Measurements from ENCODE around the gene SERPINF2.
"Not testable (repeated sequence)": the region's sequence is repeated elsewhere in the genome, so short reads cannot be mapped to it uniquely, and the experiment has no call there.

SERPINF2 gene

DNA sequence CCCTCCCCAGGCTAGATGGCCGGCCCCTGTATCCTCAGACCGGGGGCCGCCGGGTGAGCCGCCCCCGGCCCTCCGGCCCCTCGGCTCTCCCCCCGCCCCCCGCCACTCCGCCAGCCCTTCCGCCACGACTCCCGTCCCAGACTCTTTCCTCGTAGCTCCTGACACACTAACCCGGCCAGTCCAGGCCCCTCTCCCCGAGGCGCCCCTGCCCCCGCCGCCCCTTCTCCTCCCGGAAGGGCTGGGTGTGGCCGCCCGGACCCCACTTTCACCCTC is 26.9 kb upstream of the SERPINF2 start:
- TF ChIP-seq Cebpa-rat (IDR thresholded peaks at IDR 0.05), result no peak
- Histone ChIP-seq H3K36me3 (no peaks in the 10 kb centered on the region), H3K4me3 (peak overlapping the region; percentile 72), H3K4me2 (peak overlapping the region; percentile 82), H3K9ac (0 out of 2 replicates have a peak overlapping the region, but pooled peaks have one; percentile 33), H3K27ac (no peak overlapping the region), H3K9me3 (no peaks in the 10 kb centered on the region), H3K27me3 (peaks cover 50% of the 10 kb centered on the region), H3K4me1 (peaks cover 41% of the 10 kb centered on the region), H4K20me1 (peaks cover 41% of the 10 kb centered on the region)

DNA sequence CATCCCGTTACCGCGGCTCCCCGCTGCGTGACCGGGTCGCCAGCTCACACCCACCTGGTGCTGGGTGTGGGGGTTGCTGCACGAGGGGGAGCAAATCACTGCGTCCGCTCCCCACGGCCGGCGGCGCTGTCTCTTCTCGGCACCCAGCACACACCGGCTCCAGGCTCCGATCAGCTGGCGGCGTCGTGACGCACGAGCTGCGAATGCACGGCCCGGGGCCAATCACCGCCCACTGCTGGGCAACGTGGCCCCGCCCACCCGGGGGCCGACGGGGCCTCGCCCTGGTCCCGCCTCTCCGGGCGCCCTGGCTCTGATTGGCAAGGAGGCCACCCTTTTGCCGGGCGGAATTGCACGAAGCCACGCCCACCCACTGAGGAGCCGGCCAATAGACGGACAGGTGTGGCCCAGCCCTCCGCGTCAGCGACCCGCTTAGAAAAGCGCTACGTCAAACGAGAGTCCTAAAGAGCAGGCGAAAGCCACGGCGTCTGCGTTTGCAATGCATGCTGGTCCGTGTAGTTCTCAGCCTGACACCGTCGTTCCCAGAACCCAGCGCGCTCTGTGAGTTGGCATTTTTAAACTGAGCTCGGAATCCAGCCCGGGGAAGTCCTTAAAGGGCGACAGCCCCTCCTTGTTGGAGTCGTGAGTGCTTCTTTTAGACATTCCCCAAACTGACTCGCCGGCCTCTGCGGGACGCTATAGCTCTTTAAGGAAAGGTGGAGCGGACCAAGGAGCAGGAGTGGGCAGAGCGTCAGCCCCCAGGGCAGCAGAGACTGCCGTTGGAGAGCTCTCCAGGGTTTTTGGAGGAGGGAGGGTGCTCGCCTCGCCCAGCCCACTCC is 26.4 kb upstream of the SERPINF2 start:
- H3K27ac ChIP-seq, result peak overlapping the region; percentile 93
- H3K4me1 ChIP-seq, result peaks cover 47% of the 10 kb centered on the region
- no peak for TF ChIP-seq Cebpa-rat (IDR thresholded peaks at IDR 0.05)
- H3K27me3 ChIP-seq, result peaks cover 44% of the 10 kb centered on the region
- H3K4me2 ChIP-seq, result peak overlapping the region; percentile 95
- peak overlapping the region; percentile 87 for H3K9ac ChIP-seq
- H4K20me1 ChIP-seq, result peaks cover 35% of the 10 kb centered on the region
- peak overlapping the region; percentile 72 for H3K4me3 ChIP-seq
- no peaks in the 10 kb centered on the region for H3K9me3 ChIP-seq
- no peaks in the 10 kb centered on the region for H3K36me3 ChIP-seq

DNA sequence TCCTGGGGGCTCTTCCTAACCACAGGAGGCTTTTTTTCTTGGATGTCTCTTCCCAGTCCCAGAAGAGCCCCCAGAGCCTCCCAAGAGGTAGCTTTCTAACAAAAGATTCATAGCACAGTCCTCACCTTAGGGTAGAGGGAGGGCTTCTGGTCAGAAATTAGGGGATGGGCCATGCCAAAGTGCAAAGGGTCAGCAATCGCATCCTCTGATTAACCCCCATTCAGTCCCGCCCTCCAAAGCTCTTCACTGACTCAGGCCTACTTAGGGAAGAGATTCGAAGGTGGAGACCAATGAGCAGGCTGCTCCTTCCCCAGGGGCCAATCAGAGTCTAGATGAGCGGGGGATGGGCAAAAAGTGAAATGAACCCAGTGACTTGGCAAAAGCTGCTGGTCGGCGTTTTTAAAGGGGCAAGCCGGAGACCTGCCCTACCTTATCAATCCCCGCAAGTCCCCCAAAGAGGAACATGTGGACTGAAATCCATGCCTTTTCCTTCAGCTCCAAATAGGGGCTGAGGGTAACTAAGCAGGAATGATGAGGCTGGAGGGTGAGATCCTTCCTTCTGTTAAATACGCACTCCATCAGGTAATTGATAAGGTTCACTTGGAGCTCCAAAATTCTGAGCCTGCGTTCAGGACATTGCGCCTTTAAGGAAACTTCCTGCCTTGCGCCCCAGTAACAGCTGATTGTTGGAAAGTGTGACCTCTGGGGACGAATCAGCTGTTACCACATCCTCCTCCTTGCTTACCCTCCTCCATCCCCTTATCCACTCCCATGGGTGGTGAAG is 25.6 kb upstream of the SERPINF2 start:
- H3K4me1 ChIP-seq, result peaks cover 55% of the 10 kb centered on the region
- TF ChIP-seq Cebpa-rat (IDR thresholded peaks at IDR 0.05), result no peak

DNA sequence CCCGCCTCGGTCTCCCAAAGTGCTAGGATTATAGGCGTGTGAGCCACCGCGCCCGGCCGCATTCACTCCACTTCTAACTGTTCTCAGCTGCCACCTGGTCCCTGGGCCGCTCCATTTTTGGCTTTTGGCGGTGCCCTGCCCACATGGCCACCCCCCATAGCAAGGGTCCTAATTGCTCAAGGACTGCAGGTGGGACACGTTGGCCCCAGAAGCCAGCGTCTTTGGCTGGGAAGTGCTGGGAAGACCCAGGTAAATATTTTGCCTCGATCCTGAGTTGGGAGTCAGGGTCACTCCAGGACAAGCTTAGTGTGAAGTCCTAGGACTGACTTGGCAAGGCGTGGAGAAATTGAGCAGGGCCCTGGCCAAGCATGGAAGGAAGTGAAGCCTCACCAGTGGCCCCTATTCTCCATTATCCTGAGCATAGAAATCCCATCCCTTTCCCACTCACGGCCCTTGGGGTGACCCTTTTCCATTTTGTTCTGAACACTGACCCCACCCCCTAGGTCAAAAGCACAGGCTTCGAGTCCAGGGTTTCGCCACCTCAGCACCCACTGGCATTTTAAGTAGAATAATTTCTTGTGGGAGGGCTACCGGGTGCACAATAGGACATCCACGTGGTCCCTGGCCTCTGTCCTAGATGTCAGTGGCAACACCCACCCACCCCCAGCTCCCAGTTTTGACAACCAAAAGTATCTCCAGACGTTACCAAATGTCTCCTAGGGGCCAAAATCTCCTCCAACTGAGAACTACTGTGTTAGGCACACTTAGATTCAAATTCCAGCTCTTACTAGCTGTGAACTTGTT is 24.1 kb upstream of the SERPINF2 start:
- Histone ChIP-seq H3K27me3 (peaks cover 21% of the 10 kb centered on the region), H3K4me2 (peak overlapping the region; percentile 95), H3K9ac (no peak overlapping the region; the same call in 1 of the 2 replicates), H3K9me3 (no peaks in the 10 kb centered on the region), H4K20me1 (peaks cover 15% of the 10 kb centered on the region), H3K36me3 (no peaks in the 10 kb centered on the region), H3K27ac (peak overlapping the region; percentile 93), H3K4me3 (no peak overlapping the region), H3K4me1 (peaks cover 69% of the 10 kb centered on the region)
- TF ChIP-seq Cebpa-rat (IDR thresholded peaks at IDR 0.05), result no peak

More for the DNA sequence above, 25.6 kb upstream of the SERPINF2 start:
- Histone ChIP-seq H3K9me3 (no peaks in the 10 kb centered on the region), H3K36me3 (no peaks in the 10 kb centered on the region), H3K4me2 (peak overlapping the region; percentile 95), H3K27ac (peak overlapping the region; percentile 93), H3K4me3 (peak overlapping the region; percentile 71), H3K27me3 (peaks cover 36% of the 10 kb centered on the region), H4K20me1 (peaks cover 30% of the 10 kb centered on the region), H3K9ac (peak overlapping the region; percentile 87)

DNA sequence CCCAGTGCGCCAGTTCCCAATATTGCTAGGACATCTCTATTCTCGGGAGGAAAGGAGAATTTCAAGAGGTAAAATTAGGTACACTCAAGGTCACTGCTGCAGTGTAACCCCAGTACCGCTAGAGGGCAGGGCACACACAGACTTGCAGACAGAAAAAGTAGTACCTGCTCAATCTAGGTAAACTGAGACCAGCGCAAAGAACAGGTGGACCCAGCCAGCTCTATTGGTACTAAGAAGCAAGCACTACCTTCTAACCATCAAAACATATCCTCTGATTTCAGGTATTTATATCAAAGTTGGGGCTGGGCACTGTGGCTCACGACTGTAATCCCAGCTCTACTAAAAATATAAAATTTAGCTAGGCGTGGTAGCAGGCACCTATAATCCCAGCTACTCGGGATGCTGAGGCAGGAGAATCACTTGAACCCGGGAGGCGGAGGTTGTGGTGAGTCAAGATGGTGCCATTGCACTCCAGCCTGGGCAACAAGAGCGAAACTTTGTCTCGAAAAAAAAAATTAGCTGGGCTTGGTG is 21.8 kb upstream of the SERPINF2 start:
- TF ChIP-seq Cebpa-rat (IDR thresholded peaks at IDR 0.05), result no peak
- Histone ChIP-seq H3K27me3 (no peaks in the 10 kb centered on the region), H3K9me3 (no peaks in the 10 kb centered on the region), H3K4me2 (peak overlapping the region; percentile 29), H4K20me1 (no peaks in the 10 kb centered on the region), H3K36me3 (peaks cover 6% of the 10 kb centered on the region), H3K27ac (0 out of 2 replicates have a peak overlapping the region, but pooled peaks have one; percentile 51), H3K9ac (no peak overlapping the region), H3K4me1 (peaks cover 69% of the 10 kb centered on the region), H3K4me3 (no peak overlapping the region)

DNA sequence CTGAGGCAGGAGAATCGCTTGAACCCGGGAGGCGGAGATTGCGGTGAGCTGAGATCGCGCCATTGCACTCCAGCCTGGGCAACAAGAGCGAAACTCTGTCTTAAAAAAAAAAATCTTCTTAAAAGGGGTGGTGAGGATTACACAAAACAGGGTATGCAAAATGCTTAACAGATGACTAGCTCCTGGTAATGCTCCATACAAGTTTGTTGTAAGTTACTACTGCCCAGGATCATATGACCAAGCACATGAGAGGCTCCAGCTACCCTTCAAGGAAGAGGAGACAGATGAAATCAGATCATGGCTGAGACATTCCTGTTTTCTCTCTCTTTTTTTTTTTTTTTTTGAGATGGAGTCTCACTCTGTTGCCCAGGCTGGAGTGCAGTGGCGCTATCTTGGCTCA is 20.6 kb upstream of the SERPINF2 start:
- H3K4me3 ChIP-seq, H3K9me3 ChIP-seq, H3K27me3 ChIP-seq, H4K20me1 ChIP-seq: not testable (repeated sequence)
- H3K9ac ChIP-seq, result peak overlapping the region; percentile 86; the same call in 1 of the 2 replicates
- peak overlapping the region; percentile 96 for H3K27ac ChIP-seq
- peak overlapping the region; percentile 99 for H3K4me2 ChIP-seq
- peaks cover 77% of the 10 kb centered on the region for H3K4me1 ChIP-seq
- H3K36me3 ChIP-seq, result peaks cover 17% of the 10 kb centered on the region

DNA sequence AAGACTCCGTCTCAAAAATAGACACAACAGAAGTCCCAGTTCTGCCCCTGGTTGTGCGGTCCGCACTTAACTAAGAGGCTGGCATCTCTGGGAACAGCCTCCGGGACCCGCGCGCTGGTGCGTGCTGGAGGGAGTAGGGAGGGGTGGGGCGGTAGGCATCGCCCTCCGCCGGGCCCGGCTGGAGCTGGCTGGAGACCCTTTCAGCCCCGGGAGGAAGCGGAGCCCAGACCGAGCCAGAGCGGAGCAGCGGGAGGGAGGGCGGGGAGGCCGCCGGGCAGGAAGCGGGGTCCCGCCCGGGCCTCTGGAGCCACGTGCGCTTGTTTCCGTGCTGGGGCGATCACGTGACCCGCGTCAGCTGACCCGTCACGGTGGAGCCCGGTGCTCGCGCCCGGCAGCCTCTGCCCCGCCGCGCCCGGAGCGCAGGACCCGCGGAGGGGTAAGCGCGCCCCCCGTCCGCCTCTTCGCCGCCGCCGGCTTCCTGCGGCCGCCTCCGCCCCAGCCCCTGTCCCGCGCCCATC is 18.3 kb upstream of the SERPINF2 start, which contains the start of gene WDR81:
TSS of gene WDR81 (plus strand) at position 354 of the 518 bp plus-strand sequence. CDS start 256 bp downstream, outside the sequence.
- H3K36me3 ChIP-seq, result peaks cover 37% of the 10 kb centered on the region
- peak within 1 kb of the TSS; percentile 78 for H3K4me3 ChIP-seq
- peaks cover 85% of the 10 kb centered on the region for H3K4me1 ChIP-seq
- H3K27me3 ChIP-seq, result no peaks in the 10 kb centered on the region
- H3K27ac ChIP-seq, result peak within 1 kb of the TSS; percentile 96
- peak within 1 kb of the TSS; percentile 99 for H3K4me2 ChIP-seq
- no peak for TF ChIP-seq Cebpa-rat (IDR thresholded peaks at IDR 0.05)
- H3K9ac ChIP-seq, result peak within 1 kb of the TSS; percentile 86
- H3K9me3 ChIP-seq, result no peaks in the 10 kb centered on the region
- H4K20me1 ChIP-seq, result no peaks in the 10 kb centered on the region

DNA sequence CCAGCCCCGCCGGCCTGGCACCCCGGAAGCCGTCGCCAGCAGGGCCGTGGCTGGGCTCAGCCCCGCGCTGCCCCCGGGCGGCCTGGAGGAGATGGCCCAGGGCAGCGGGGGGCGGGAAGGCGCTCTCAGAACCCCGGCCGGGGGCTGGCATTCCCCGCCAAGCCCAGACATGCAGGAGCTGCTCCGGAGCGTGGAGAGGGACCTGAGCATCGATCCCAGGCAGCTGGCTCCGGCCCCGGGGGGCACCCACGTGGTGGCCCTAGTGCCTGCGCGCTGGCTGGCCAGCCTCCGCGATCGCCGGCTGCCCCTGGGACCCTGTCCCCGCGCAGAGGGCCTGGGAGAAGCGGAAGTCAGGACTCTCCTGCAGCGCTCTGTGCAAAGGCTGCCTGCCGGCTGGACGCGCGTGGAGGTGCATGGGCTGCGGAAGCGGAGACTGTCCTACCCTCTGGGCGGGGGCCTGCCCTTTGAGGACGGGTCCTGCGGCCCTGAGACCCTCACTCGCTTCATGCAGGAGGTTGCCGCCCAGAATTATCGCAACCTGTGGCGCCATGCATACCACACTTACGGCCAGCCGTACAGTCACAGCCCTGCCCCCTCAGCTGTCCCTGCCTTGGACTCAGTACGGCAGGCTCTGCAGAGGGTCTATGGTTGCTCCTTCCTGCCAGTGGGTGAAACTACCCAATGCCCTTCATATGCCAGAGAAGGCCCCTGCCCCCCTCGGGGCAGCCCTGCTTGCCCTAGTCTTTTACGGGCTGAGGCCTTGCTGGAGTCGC is 17.6 kb upstream of the SERPINF2 start:
- no peaks in the 10 kb centered on the region for H4K20me1 ChIP-seq
- H3K27ac ChIP-seq, result peak overlapping the region; percentile 96
- H3K36me3 ChIP-seq, result peaks cover 37% of the 10 kb centered on the region
- H3K4me3 ChIP-seq, result peak overlapping the region; percentile 78
- H3K9me3 ChIP-seq, result no peaks in the 10 kb centered on the region
- no peaks in the 10 kb centered on the region for H3K27me3 ChIP-seq
- no peak for TF ChIP-seq Cebpa-rat (IDR thresholded peaks at IDR 0.05)
- peak overlapping the region; percentile 99 for H3K4me2 ChIP-seq
- H3K4me1 ChIP-seq, result peaks cover 91% of the 10 kb centered on the region
- H3K9ac ChIP-seq, result peak overlapping the region; percentile 86

All from BLaER1 (cell line).